Type B pancreatic cell (in vitro differentiated cells): ENCODE data around the gene TENM4. TPM values are rescaled to one million over a fixed set of nuclear protein-coding genes. Genes with fewer than 3 reads are reported as not detected.

ENCODE experiments used
- DNase-seq: peaks from one replicate; pipeline ENCODE4 v3.0.0; 2021; ENCODE audit warnings: mixed read lengths; ENCODE audit not compliant: unreplicated experiment; ENCODE audit errors: extremely low spot score
- H3K27ac Mint-ChIP-seq: 2 replicates; pipeline ENCODE4 v1.8.0; 2021; ENCODE audit warnings: mild to moderate bottlenecking, mixed read lengths
- H3K27me3 Mint-ChIP-seq: 2 replicates; pipeline ENCODE4 v1.8.0; 2021; ENCODE audit warnings: mixed read lengths
- H3K36me3 Mint-ChIP-seq: 2 replicates; pipeline ENCODE4 v1.8.0; 2021; ENCODE audit warnings: mixed read lengths
- H3K4me1 Mint-ChIP-seq: one replicate; pipeline ENCODE4 v1.8.0; 2021; ENCODE audit warnings: mixed read lengths; ENCODE audit not compliant: unreplicated experiment
- H3K4me3 Mint-ChIP-seq: 2 replicates; pipeline ENCODE4 v1.8.0; 2021; ENCODE audit warnings: mild to moderate bottlenecking, mixed read lengths
- H3K9me3 Mint-ChIP-seq: 2 replicates; pipeline ENCODE4 v1.8.0; 2021; ENCODE audit warnings: mixed read lengths
- CTCF ChIP-seq: fragments of 200-600 bp; sonication (generic); conservative IDR thresholded peaks from 2 replicates; pipeline ENCODE4 v1.5.0; 2021; ENCODE audit warnings: antibody characterized with exemption, mild to moderate bottlenecking
- total RNA-seq: library from RNA; stranded (reverse); gene quantifications from 2 replicates; pipeline ENCODE4 v1.2.1, GENCODE V29; 2021; ENCODE audit warnings: low replicate concordance

TENM4 gene
- total RNA-seq, 1 donor from 2014 or later: 156 TPM

- H3K27me3 Mint-ChIP-seq: no peaks in the 10 kb centered on the region
- peaks cover 55% of the 10 kb centered on the region for H3K4me1 Mint-ChIP-seq
- no peak overlapping the region for H3K4me3 Mint-ChIP-seq
- TF ChIP-seq CTCF: no peak
- H3K9me3 Mint-ChIP-seq: no peaks in the 10 kb centered on the region
- no peaks in the 10 kb centered on the region for H3K36me3 Mint-ChIP-seq
- DNase-seq: no peak
- H3K27ac Mint-ChIP-seq: peak overlapping the region; percentile 52
Measured at GRCh38 chr11:79086056-79086455, 354.8 kb downstream of the TENM4 start.

GRCh38 chr11:79084382-79084781 lies 356.4 kb downstream of the TENM4 start:
- Mint-ChIP-seq H3K4me3 (no peak overlapping the region), H3K27ac (no peak overlapping the region), H3K36me3 (no peaks in the 10 kb centered on the region), H3K27me3 (no peaks in the 10 kb centered on the region), H3K4me1 (peaks cover 61% of the 10 kb centered on the region), H3K9me3 (no peaks in the 10 kb centered on the region)
- no peak for TF ChIP-seq CTCF
- no peak for DNase-seq

- no peak for TF ChIP-seq CTCF
- H3K9me3 Mint-ChIP-seq: no peaks in the 10 kb centered on the region
- peaks cover 54% of the 10 kb centered on the region for H3K4me1 Mint-ChIP-seq
- peak overlapping the region; percentile 31 for H3K27ac Mint-ChIP-seq
- no peak for DNase-seq
- H3K27me3 Mint-ChIP-seq: no peaks in the 10 kb centered on the region
- no peak overlapping the region for H3K4me3 Mint-ChIP-seq
- H3K36me3 Mint-ChIP-seq: no peaks in the 10 kb centered on the region
Measured at GRCh38 chr11:79083352-79083751, 357.5 kb downstream of the TENM4 start.

- peak overlapping the region; percentile 31 for H3K27ac Mint-ChIP-seq
- peaks cover 54% of the 10 kb centered on the region for H3K4me1 Mint-ChIP-seq
- H3K36me3 Mint-ChIP-seq: no peaks in the 10 kb centered on the region
Measured at GRCh38 chr11:79082907-79083306, 357.9 kb downstream of the TENM4 start.

GRCh38 chr11:79082280-79082679 lies 358.6 kb downstream of the TENM4 start:
- Mint-ChIP-seq H3K36me3 (no peaks in the 10 kb centered on the region), H3K9me3 (no peaks in the 10 kb centered on the region), H3K27me3 (no peaks in the 10 kb centered on the region), H3K4me3 (no peak overlapping the region), H3K4me1 (peaks cover 56% of the 10 kb centered on the region), H3K27ac (no peak overlapping the region)
- no peak for TF ChIP-seq CTCF
- no peak for DNase-seq

More at GRCh38 chr11:79082907-79083306, 357.9 kb downstream of the TENM4 start:
- no peak overlapping the region for H3K4me3 Mint-ChIP-seq
- TF ChIP-seq CTCF: no peak
- no peaks in the 10 kb centered on the region for H3K27me3 Mint-ChIP-seq
- no peaks in the 10 kb centered on the region for H3K9me3 Mint-ChIP-seq
- no peak for DNase-seq

- no peak overlapping the region for H3K4me3 Mint-ChIP-seq
- no peak for TF ChIP-seq CTCF
- peaks cover 57% of the 10 kb centered on the region for H3K4me1 Mint-ChIP-seq
Measured at GRCh38 chr11:79081471-79082031, 359.3 kb downstream of the TENM4 start.

More at GRCh38 chr11:79081471-79082031, 359.3 kb downstream of the TENM4 start:
- no peak for DNase-seq
- no peak overlapping the region for H3K27ac Mint-ChIP-seq
- H3K27me3 Mint-ChIP-seq: no peaks in the 10 kb centered on the region
- H3K36me3 Mint-ChIP-seq: peaks cover 4% of the 10 kb centered on the region
- peaks cover 1% of the 10 kb centered on the region for H3K9me3 Mint-ChIP-seq
